Left ventricle myocardium superior (tissue), 1 donor: Measurements from ENCODE around the gene B3GNT2. TPM values are rescaled to one million over a fixed set of nuclear protein-coding genes. Genes with fewer than 3 reads are reported as not detected.

Experiments used
- ATAC-seq: fragments of 200-7000 bp; cut with Tn5 transposase; one replicate; pipeline ENCODE4 v1.9.1; 2020; ENCODE audit warnings: mild to moderate bottlenecking, moderate library complexity
- DNase-seq: peaks from one replicate; pipeline ENCODE4 v3.0.0-alpha.2; 2020
- intact Hi-C: fragments of 100-400 bp; cut with micrococcal nuclease; formaldehyde crosslinking; loops from one replicate; pipeline ENCODE4 v1.11.0; 2022
- total RNA-seq: library from RNA; stranded (reverse); fragmentation: NEBNext Ultra II Directional; extraction: Animal tissue kit (Norgen Biotek cat#: 25700); gene quantifications from one replicate; pipeline ENCODE4 v1.2.1, GENCODE V29; 2021
- donor health status: DM: no; HTN: yes; CAD: no; lungs with severe emphysema.

Gene B3GNT2
- total RNA-seq, 1 donor from 2014 or later, result 15.1 TPM

GRCh38 chr2:62200868-62201267 lies 5.0 kb downstream of the B3GNT2 start:
- intact Hi-C loops, result no loop called here
- no peak for ATAC-seq
- DNase-seq, result no peak

GRCh38 chr2:62201307-62201706 lies 5.4 kb downstream of the B3GNT2 start:
- DNase-seq (no peak), ATAC-seq (no peak)
- intact Hi-C loops, result no loop called here

- no peak for ATAC-seq
Measured at GRCh38 chr2:62202019-62202722, 6.3 kb downstream of the B3GNT2 start.

GRCh38 chr2:62202729-62203128 lies 6.8 kb downstream of the B3GNT2 start:
- intact Hi-C loops, result no loop called here
- no peak for DNase-seq
- peak; percentile 16 for ATAC-seq

More at GRCh38 chr2:62202019-62202722, 6.3 kb downstream of the B3GNT2 start:
- intact Hi-C loops, result no loop called here
- no peak for DNase-seq

GRCh38 chr2:62203459-62203858 lies 7.5 kb downstream of the B3GNT2 start:
- intact Hi-C loops, result no loop called here

GRCh38 chr2:62204998-62205496 lies 9.1 kb downstream of the B3GNT2 start:
- ATAC-seq, result no peak
- intact Hi-C loops, result no loop called here

More at GRCh38 chr2:62203459-62203858, 7.5 kb downstream of the B3GNT2 start:
- ATAC-seq (no peak), DNase-seq (no peak)

GRCh38 chr2:62205554-62205953 lies 9.6 kb downstream of the B3GNT2 start:
- no peak for ATAC-seq
- intact Hi-C loops, result no loop called here

More at GRCh38 chr2:62204998-62205496, 9.1 kb downstream of the B3GNT2 start:
- DNase-seq, result no peak

GRCh38 chr2:62206024-62206423 lies 10.1 kb downstream of the B3GNT2 start:
- DNase-seq, result no peak
- no peak for ATAC-seq
- intact Hi-C loops, result no loop called here

More at GRCh38 chr2:62205554-62205953, 9.6 kb downstream of the B3GNT2 start:
- DNase-seq, result no peak

GRCh38 chr2:62207491-62207890 lies 11.6 kb downstream of the B3GNT2 start:
- intact Hi-C loops, result no loop called here
- peak; percentile 7 for ATAC-seq
- no peak for DNase-seq

GRCh38 chr2:62208074-62208757 lies 12.3 kb downstream of the B3GNT2 start:
- DNase-seq, result no peak
- ATAC-seq, result peak; percentile 28
- intact Hi-C loops, result no loop called here

- DNase-seq (no peak), ATAC-seq (peak; percentile 28)
- intact Hi-C loops, result no loop called here
Measured at GRCh38 chr2:62208758-62209114, 12.8 kb downstream of the B3GNT2 start.

- DNase-seq (no peak), ATAC-seq (peak; percentile 6)
- intact Hi-C loops, result no loop called here
Measured at GRCh38 chr2:62209427-62209991, 13.6 kb downstream of the B3GNT2 start.

GRCh38 chr2:62215306-62216064 lies 19.6 kb downstream of the B3GNT2 start:
- DNase-seq (no peak), ATAC-seq (peak; percentile 26)
- intact Hi-C loops, result no loop called here

GRCh38 chr2:62216113-62216512 lies 20.2 kb downstream of the B3GNT2 start:
- DNase-seq, result no peak
- intact Hi-C loops, result no loop called here
- no peak for ATAC-seq

GRCh38 chr2:62216616-62217015 lies 20.7 kb downstream of the B3GNT2 start:
- ATAC-seq (peak; percentile 70), DNase-seq (no peak)
- intact Hi-C loops, result no loop called here

- peak; percentile 24 for ATAC-seq
- no peak for DNase-seq
- intact Hi-C loops, result no loop called here
Measured at GRCh38 chr2:62217421-62217820, 21.5 kb downstream of the B3GNT2 start.

- no peak for DNase-seq
- peak; percentile 13 for ATAC-seq
- intact Hi-C loops, result no loop called here
Measured at GRCh38 chr2:62217970-62218369, 22.1 kb downstream of the B3GNT2 start.

- intact Hi-C loops, result no loop called here
- no peak for DNase-seq
- no peak for ATAC-seq
Measured at GRCh38 chr2:62219407-62220159, 23.7 kb downstream of the B3GNT2 start.

GRCh38 chr2:62221141-62221540 lies 25.2 kb downstream of the B3GNT2 start:
- DNase-seq, result no peak
- intact Hi-C loops, result no loop called here
- ATAC-seq, result no peak
